Ramos (cell line): Measurements from ENCODE around the gene SCN4A.
"Not testable (repeated sequence)": the region's sequence is repeated elsewhere in the genome, so short reads cannot be mapped to it uniquely, and the experiment has no call there.

ENCODE experiments used
- in situ Hi-C: fragments of 300-500 bp; cut with MboI; formaldehyde crosslinking; loops from one replicate; pipeline ENCODE4 v1.14.3; 2022; ENCODE audit warnings: low sequenced_read_pairs; ENCODE audit not compliant: unreplicated experiment

The SCN4A gene

GRCh38 chr17:63925615-63926014 is 47.1 kb downstream of the SCN4A start:
- in situ Hi-C loops = loop anchor here (25.0 kb wide), 1 partner anchor 1062 kb away; no protein-coding TSS in a partner anchor

DNA sequence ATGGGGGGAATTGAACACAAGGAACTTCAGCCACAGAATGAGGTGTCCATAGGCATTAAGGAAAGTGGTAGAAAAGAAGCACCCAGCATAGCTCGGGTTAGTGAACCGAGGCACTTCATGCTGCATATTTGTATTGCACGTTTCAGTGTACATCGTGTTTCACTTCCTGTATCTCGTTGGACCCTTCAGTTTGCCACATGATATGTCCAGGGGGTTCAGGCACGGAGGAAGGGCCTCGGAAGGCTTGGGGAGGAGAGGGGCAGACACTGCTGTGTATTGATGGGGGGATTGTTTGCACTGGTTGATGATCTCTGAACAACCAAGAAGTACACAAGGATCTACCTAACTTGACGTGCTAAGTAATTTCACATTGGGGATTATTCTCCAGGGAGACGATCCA is 50.3 kb downstream of the SCN4A start:
- in situ Hi-C loops = not testable (repeated sequence)

- in situ Hi-C loops = not testable (repeated sequence)
These were observed 51.9 kb downstream of the SCN4A start for GRCh38 chr17:63920779-63921178.

DNA sequence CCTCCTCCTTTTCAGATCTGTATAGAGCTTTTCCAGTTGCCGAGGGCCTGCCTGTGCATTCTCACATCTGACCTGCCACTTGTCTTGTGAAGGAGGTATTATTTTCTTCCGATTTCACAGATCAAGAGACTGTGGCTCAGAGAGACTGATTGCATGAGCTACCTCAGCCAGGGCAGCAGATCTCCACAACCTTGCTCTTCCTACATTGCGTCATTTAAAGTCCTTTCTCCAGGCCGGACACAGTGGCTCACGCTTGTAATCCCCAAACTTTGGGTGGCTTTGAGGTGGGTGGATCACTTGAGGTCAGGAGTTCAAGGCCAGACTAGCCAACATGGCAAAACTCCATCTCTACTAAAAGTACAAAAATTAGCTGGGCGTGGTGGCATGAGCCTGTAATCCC is 52.7 kb downstream of the SCN4A start:
- in situ Hi-C loops = not testable (repeated sequence)

DNA sequence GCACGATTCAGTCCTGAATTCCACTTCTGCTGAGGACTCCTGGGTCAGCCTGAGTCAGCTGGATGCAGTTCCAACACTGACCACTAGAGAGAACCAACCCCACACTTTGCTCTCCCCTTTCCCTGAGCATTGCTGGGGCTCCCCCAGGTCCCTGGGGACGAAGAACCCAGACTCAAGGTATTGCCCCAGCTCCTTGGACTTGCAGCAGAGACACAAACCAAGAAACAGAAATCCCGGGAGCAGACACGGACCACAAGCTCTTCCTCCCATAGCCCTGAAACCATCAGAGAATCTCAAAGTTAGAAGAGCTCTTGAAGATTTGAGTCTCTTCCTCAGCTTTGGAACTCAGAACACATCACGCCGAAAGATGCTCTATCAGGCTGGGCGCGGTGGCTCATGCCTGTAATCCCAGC is 53.4 kb downstream of the SCN4A start:
- in situ Hi-C loops = loop anchor here (10.0 kb wide), 1 partner anchor 105 kb away; the partner anchor contains the start of gene ICAM2

- in situ Hi-C loops = loop anchor here (10.0 kb wide), 1 partner anchor 106 kb away; the partner anchor contains the start of gene ICAM2
These were observed 53.9 kb downstream of the SCN4A start, which contains the start of gene GH1 for GRCh38 chr17:63918789-63919305. GH1 (minus strand) TSS chr17:63918839; CDS start chr17:63918776, 63 bp downstream.

GRCh38 chr17:63918305-63918704 is 54.4 kb downstream of the SCN4A start:
- in situ Hi-C loops = loop anchor here (10.0 kb wide), 1 partner anchor 106 kb away; the partner anchor contains the start of gene ICAM2

- in situ Hi-C loops = loop anchor here (10.0 kb wide), 1 partner anchor 107 kb away; the partner anchor contains the start of gene ICAM2
These were observed 55.1 kb downstream of the SCN4A start for GRCh38 chr17:63917646-63918045.

DNA sequence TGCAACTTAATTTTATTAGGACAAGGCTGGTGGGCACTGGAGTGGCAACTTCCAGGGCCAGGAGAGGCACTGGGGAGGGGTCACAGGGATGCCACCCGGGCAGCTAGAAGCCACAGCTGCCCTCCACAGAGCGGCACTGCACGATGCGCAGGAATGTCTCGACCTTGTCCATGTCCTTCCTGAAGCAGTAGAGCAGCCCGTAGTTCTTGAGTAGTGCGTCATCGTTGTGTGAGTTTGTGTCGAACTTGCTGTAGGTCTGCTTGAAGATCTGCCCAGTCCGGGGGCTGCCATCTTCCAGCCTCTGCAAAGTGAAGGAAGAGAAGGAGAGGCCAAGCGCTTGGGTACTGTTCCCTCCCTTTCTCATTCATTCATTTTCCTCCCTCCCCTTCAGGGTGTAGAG is 55.5 kb downstream of the SCN4A start:
- in situ Hi-C loops = loop anchor here (10.0 kb wide), 1 partner anchor 108 kb away; the partner anchor contains the start of gene ICAM2

DNA sequence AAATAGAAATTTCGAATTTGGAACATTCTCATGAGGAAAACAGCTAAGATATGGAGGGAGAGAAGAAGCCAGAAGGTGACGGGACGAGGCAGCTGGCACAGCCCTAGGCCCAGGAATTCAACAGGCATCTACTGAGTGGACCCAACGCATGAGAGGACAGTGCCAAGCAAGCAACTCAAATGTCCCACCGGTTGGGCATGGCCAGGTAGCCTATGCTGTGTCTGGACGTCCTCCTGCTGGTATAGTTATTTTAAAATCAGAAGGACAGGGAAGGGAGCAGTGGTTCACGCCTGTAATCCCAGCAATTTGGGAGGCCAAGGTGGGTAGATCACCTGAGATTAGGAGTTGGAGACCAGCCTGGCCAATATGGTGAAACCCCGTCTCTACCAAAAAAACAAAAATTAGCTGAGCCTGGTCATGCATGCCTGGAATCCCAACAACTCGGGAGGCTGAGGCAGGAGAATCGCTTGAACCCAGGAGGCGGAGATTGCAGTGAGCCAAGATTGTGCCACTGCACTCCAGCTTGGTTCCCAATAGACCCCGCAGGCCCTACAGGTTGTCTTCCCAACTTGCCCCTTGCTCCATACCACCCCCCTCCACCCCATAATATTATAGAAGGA is 56.0 kb downstream of the SCN4A start:
- in situ Hi-C loops = loop anchor here (10.0 kb wide), 1 partner anchor 108 kb away; the partner anchor contains the start of gene ICAM2

DNA sequence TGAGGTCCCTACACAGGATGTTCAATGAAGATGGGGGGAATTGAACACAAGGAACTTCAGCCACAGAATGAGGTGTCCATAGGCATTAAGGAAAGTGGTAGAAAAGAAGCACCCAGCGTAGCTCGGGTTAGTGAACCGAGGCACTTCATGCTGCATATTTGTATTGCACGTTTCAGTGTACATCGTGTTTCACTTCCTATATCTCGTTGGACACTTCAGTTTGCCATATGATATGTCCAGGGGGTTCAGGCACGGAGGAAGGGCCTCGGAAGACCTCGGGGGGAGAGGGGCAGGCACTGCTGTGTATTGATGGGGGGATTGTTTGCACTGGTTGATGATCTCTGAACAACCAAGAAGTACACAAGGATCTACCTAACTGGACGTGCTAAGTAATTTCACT is 57.0 kb downstream of the SCN4A start:
- in situ Hi-C loops = loop anchor here (10.0 kb wide), 1 partner anchor 109 kb away; the partner anchor contains the start of gene ICAM2

GRCh38 chr17:63914471-63914870 is 58.2 kb downstream of the SCN4A start:
- in situ Hi-C loops = loop anchor here (5.0 to 10.0 kb wide), 2 partner anchors 110 to 223 kb away; partner anchors contain the start of gene ICAM2

- in situ Hi-C loops = loop anchor here (5.0 to 10.0 kb wide), 2 partner anchors 113 to 226 kb away; partner anchors contain the start of gene ICAM2
These were observed 61.0 kb downstream of the SCN4A start for GRCh38 chr17:63911657-63912100.

DNA sequence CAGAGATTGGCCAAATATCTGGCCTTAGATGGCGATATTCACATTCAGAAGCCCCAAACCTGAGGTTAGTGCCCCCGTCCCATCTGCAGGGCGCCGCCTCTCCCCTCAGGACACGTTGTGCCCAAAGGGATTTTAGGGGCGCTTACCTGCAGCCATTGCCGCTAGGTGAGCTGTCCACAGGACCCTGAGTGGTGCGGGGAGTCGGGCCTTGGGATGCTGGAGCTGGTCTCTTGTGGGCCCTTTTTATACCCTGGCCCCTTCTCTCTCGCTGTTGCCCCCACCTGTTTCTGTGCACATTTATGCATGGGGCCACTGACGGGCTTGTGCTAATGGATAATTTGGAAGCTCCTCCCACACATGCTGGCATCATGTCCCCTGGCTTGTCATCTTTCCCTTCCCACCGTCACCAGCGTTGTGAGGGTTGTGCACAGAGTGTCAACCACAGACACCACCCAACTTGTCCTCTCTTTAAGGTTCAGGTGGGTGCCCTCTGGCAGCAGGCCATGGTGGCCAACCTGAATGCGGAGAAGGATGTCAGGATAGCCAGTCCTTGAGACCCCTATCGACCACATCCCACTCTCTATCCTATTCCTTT is 61.6 kb downstream of the SCN4A start, which contains the start of gene CSHL1:
Gene CSHL1, minus strand, starts transcription at position 218 of the 595 bp plus-strand sequence. Its CDS starts 62 bp downstream, at position 156.
- in situ Hi-C loops = loop anchor here (5.0 to 10.0 kb wide), 2 partner anchors 114 to 226 kb away; partner anchors contain the start of gene ICAM2

DNA sequence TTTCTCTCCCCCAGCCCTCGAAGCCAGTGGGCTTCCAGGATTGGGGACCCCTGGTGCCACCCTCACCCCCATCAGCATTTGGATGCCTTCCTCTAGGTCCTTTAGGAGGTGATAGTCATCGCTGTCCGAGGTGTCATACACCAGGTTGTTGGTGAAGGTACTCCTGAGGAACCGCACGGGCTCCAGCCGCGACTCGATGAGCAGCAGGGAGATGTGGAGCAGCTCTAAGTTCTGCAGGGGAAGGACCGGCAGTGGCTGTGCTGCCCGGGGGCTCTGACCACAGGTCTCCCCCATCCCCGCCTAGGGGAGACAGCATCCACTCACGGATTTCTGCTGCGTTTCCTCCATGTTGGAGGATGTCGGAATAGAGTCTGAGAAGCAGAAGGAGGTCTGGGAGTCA is 62.6 kb downstream of the SCN4A start:
- in situ Hi-C loops = loop anchor here (5.0 to 10.0 kb wide), 2 partner anchors 115 to 227 kb away; partner anchors contain the start of gene ICAM2

DNA sequence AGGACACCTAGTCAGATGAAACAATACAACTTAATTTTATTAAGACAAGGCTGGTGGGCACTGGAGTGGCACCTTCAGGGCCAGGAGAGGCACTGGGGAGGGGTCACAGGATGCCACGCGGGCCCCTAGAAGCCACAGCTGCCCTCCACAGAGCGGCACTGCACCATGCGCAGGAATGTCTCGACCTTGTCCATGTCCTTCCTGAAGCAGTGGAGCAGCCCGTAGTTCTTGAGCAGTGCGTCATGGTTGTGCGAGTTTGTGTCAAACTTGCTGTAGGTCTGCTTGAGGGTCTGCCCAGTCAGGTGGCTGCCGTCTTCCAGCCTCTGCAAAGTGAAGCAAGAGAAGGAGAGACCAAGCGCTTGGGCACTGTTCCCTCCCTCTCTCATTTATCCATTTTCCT is 63.1 kb downstream of the SCN4A start:
- in situ Hi-C loops = not testable (repeated sequence)

- in situ Hi-C loops = not testable (repeated sequence)
These were observed 65.4 kb downstream of the SCN4A start for GRCh38 chr17:63907161-63907778.

DNA sequence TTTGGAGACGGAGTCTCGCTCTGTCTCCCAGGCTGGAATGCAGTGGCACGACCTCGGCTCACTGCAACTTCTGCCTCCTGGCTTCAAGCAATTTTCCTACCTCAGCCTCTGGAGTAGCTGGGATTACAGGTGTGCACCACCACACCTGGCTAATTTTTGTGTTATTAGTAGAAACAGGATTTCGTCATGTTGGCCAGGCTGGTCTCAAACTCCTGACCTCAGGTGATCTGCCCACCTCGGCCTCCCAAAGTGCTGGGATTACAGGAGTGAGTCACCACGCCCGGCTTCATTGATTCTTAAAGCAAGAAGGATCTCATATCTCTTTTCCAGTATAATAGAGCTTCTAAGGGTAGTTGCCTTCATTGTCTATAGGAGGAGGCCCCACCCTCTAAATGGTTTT is 67.9 kb downstream of the SCN4A start:
- in situ Hi-C loops = not testable (repeated sequence)

- in situ Hi-C loops = not testable (repeated sequence)
These were observed 68.9 kb downstream of the SCN4A start for GRCh38 chr17:63903787-63904201.

DNA sequence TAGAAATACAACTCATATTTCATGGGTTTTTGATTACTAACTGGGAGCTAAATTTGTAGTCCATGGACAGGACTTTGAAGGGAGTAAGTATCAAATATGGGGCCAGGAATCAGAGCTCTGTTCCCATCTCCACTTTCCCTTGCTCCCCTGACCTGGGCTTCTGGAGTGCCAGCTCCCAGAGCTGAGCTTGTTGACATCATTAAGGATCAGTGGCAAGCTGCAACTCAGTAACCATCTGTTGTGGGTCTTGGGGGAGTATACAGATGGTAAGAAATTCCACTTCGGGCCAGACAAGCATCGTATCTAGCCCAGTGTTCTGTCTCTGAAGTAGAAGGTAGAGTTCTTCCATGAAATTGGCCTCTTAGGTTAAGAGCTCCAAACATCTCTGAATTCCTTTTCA is 70.7 kb downstream of the SCN4A start:
- in situ Hi-C loops = not testable (repeated sequence)
